GM18499 (cell line): ENCODE measurements around the gene LRRC1.

Experiments used
- ATAC-seq: cut with Tn5 transposase; IDR thresholded peaks from one replicate; pipeline ENCODE4 v1.9.1; 2021; ENCODE audit warnings: moderate number of reproducible peaks; ENCODE audit not compliant: insufficient read depth, unreplicated experiment

LRRC1 gene

DNA sequence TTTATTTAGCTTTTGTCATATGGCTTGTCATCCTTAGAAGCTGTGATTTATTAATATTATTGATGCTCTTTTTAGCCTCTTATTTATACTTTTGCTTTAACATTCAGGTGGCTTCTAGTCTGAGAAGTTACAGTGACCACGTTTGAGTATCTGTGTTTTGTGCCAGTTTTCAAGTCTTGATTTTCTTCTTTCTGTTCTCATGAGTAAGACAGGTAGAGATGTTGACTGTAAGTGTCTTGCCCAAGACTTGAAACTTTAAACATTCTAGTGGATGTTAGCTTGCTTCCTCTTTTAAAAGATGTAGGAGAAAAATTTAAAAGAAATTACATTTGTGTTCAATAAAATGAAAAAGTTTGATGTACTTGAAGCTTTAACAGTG lies 122.6 kb downstream of the LRRC1 start:
- no peak for ATAC-seq

GRCh38 chr6:53918854-53919510 lies 124.2 kb downstream of the LRRC1 start:
- ATAC-seq = no peak

GRCh38 chr6:53919881-53920360 lies 125.1 kb downstream of the LRRC1 start:
- ATAC-seq = no peak

DNA sequence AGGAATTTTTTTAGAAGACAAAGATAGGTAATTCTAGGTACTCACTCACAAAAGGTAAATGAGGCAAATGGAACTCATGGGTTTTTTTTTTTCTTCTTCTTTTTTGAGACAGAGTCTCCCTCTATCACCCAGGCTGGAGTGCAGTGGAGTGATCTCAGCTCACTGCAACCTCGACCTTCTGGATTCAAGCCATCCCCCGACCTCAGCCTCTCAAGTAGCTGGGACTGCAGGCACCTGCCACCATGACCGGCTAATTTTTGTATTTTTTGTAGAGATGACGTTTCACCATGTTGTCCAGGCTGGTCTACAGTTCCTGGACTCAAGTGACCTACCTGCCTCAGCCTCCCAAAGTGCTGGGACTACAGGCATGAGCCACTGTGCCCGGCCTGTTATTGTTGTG lies 126.1 kb downstream of the LRRC1 start:
- no peak for ATAC-seq

DNA sequence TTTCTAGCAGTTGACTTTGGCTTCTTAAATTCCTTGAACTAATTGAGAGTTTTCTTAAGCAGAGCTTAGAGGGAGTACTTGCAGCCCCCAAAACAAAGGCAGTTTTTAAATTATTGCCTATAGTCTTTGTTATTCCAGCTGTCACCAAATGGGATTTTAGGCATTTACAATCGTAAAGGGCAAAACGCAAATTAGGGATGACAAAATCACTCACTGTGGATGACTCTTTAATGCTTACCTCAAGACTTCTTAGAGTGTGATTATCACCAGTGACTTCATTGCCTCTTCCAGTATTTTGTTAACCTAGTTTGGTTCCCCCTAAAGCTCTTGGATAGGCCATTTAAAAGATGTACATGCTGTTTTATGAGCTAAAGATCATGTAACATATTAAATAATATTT lies 126.8 kb downstream of the LRRC1 start:
- no peak for ATAC-seq

GRCh38 chr6:53922539-53922981 lies 127.8 kb downstream of the LRRC1 start:
- ATAC-seq = no peak

GRCh38 chr6:53924277-53924676 lies 129.5 kb downstream of the LRRC1 start:
- peak; percentile 74 for ATAC-seq

DNA sequence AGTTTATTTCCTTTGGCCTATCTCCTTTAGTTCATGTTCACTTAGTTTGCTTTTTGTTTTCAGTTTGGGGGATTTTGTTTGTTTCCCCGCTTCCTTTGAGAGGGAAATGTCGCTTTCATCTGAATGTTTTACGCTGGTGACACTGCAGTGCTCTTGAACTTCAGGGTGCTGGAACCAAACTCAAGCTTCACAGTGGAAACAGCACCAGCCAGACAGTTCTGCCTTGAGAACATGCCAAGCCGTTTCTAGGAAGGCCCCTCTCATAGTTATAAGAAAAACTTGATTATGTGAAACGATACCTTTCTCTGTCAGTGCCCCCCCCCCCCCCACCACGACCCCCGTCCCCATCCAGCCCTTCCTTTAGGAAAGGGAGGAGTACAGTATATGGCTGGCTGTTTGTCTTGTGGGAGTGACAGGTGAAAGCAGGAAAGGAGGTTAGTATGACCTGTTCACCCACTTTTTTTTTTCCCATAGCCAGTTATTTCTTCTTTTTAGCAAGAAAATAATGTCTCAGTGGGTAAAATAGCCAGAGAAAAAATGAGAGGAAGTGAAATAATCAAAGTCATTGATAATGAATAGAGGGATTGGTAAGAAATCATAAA lies 130.1 kb downstream of the LRRC1 start:
- ATAC-seq = no peak

- ATAC-seq = no peak
These were observed 131.1 kb downstream of the LRRC1 start for GRCh38 chr6:53925891-53926290.

DNA sequence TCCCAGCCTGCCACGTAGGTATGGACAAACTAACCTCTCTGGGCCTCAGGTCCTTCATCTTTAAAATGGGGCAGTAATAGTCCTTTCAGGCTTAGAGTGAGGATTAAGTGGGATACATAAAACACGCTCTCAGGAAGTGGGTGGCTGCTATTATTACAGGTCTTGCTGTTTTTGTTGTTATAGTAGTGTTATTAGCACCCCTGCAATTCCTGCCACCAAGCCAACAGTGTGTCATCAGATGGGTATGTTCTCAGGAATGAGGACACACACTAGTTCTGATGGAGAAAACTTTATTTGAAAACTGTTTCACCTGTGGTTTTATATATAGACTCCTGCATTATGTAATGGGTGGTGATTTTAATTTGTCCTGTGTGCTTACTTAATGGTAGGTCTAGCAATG lies 131.7 kb downstream of the LRRC1 start:
- ATAC-seq = no peak

GRCh38 chr6:53928641-53929040 lies 133.8 kb downstream of the LRRC1 start:
- no peak for ATAC-seq

DNA sequence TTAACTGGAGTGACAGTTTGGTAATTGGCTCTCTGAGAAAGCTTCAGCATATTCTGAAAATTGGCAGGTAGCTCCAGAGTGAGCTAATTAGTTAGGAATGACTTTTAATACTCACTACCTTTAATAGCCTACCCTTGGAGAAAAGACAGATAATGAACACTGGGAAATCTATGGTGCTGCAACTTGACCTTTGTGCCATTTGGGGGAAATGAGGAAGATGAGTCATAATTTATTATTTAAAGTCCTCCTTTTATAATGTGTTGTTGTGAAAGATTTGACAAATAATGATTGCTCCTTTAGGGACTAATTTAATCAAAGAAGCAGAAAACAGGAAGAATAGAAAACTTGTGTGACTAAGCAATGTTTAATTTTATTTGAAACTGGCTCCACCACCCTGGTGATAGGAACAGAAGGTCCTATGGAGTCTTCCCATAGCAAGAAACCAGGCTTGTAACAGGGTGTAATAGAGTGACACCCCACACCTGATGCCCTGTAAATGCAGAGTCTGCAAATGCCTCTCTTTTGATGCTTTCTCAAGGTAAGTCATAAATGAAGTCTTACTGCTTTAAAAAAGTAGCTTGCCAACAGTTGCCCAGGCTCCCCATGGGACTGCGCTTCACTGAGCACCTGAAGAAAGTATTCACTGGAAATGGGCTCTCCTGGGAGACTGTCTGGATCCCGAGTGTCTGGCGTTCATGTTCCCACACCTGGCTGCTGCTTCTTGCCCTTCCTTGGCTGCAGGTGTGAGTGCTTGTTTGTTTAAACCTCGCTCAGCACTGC lies 134.4 kb downstream of the LRRC1 start:
- ATAC-seq = no peak

- no peak for ATAC-seq
These were observed 135.0 kb downstream of the LRRC1 start for GRCh38 chr6:53929821-53930120.

GRCh38 chr6:53930330-53930729 lies 135.5 kb downstream of the LRRC1 start:
- ATAC-seq = no peak

DNA sequence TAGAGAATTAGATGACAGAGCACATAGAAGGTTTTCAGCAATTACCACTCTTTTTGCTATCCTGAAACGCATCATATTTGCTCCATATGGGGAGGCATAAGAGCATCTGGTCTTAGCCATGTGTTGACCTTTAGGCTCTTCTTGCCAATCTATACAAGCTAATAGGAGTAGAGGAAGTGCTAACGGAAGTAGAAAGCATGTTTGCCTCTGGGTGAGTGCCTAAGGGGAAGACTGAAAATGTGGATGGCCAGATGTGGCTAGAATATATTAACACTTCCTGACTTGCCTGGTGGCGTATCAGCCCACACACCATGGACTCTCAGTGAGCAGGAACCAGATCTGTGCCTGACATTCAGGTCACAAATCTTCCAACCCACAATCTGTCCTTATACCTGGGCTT lies 136.3 kb downstream of the LRRC1 start:
- ATAC-seq = no peak

- no peak for ATAC-seq
These were observed 137.7 kb downstream of the LRRC1 start for GRCh38 chr6:53932516-53932915.

- ATAC-seq = no peak
These were observed 139.2 kb downstream of the LRRC1 start for GRCh38 chr6:53934023-53934422.

GRCh38 chr6:53937461-53937860 lies 142.7 kb downstream of the LRRC1 start:
- no peak for ATAC-seq

DNA sequence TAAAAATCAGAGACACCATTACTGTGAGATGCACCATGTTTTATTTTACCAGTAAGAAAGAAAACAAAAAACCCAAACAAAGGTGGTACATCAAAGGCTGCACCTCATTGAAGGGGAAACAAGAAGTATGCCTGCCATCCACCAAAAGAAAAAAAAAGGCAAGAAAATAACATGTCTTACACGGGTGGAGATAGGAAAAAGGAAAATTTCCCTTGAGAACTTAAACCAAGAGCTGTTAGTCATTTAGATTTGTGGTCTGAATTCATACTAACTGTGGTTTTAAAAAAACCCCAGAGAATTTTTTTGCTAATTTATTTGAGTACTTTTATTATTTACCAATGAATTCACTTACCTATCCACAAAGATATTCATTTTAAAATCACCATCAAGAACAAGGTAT lies 144.0 kb downstream of the LRRC1 start:
- ATAC-seq = no peak

DNA sequence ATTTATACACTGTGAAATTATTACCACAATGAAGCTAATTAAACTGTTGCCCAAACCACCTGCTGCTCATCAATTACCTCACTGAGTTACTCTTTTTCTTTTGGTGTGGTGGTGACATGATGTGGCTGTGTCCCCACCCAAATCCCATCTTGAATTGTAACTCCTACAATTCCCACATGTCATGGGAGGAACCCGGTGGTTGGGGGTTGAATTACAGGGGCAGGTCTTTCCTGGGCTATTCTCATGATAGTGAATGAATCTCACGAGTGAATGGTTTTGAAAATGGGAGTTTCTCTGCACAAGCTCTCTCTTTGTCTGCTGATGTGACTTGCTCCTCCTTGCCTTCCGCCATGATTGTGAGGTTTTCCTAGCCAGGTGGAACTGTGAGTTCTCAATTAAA lies 145.0 kb downstream of the LRRC1 start:
- no peak for ATAC-seq

DNA sequence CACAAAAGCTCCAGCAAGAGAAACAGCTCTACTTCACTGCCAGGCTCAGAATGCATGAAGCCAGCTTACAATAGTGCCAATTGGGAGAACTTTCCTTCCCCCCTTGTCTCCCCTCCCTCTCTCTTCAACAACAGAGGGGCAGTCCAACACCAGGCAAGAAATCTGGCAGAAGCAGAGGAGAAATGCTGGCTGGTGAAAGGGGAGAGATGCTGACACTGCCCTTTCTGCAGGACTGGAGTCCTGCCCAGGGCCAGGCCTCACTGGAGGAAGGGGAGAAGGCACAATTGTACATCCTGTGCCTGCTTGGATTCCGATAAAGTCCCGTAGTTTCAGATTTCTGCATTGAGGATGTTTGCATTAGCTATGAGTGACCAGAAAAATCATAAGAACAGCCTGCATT lies 148.6 kb downstream of the LRRC1 start:
- no peak for ATAC-seq

GRCh38 chr6:53944091-53944490 lies 149.3 kb downstream of the LRRC1 start:
- ATAC-seq = no peak
